ENCODE measurements around the gene DIPK1B. TPM values are rescaled to one million over a fixed set of nuclear protein-coding genes. Genes with fewer than 3 reads are reported as not detected.

Gene DIPK1B
- total RNA-seq, 4 donors from 2014 or later: 7.1 to 13.5 (median 9.5) TPM

GRCh38 chr9:136728548-136729123 is 16.3 kb downstream of the DIPK1B start:
- no peak for TF ChIP-seq CTCF (IDR thresholded peaks at IDR 0.05)
- no peak for TF ChIP-seq POLR2A (IDR thresholded peaks at IDR 0.05)
- intact Hi-C loops (cut with DNase I; ENCODE audit: low total_unique reads): no loop called here
- no peak for DNase-seq (ENCODE audit: low spot score in 2 of 2)
- peak overlapping the region; percentile 79 for H3K4me3 ChIP-seq (ENCODE audit: low read depth, poor library complexity, severe bottlenecking)
- WGBS, 2 donors: 1 to 2% methylated on average over 11 to 53 of the region's 53 CpGs

GRCh38 chr9:136729144-136729543 is 16.8 kb downstream of the DIPK1B start:
- WGBS, 2 donors: 54 to 63% methylated on average over 5 to 7 of the region's 7 CpGs
- no peak for DNase-seq (ENCODE audit: low spot score in 2 of 2)
- no peak for TF ChIP-seq POLR2A (IDR thresholded peaks at IDR 0.05)
- no peak for TF ChIP-seq CTCF (IDR thresholded peaks at IDR 0.05)
- peak overlapping the region; percentile 79 for H3K4me3 ChIP-seq (ENCODE audit: low read depth, poor library complexity, severe bottlenecking)
- intact Hi-C loops (cut with DNase I; ENCODE audit: low total_unique reads): no loop called here

- 76 to 91% methylated on average over 5 to 8 of the region's 8 CpGs for WGBS, 2 donors
- H3K4me3 ChIP-seq (ENCODE audit: low read depth, poor library complexity, severe bottlenecking): no peak overlapping the region
- DNase-seq (ENCODE audit: low spot score in 2 of 2): no peak
- TF ChIP-seq CTCF (IDR thresholded peaks at IDR 0.05) (no peak), POLR2A (IDR thresholded peaks at IDR 0.05) (no peak)
- intact Hi-C loops (cut with DNase I; ENCODE audit: low total_unique reads): no loop called here
These were observed 17.6 kb downstream of the DIPK1B start for GRCh38 chr9:136729926-136730325.

- DNase-seq (ENCODE audit: low spot score in 2 of 2): no peak
- intact Hi-C loops (cut with DNase I; ENCODE audit: low total_unique reads): no loop called here
- 69 to 72% methylated on average over 16 of the region's 16 CpGs for WGBS, 2 donors
- no peak overlapping the region for H3K4me3 ChIP-seq (ENCODE audit: low read depth, poor library complexity, severe bottlenecking)
- TF ChIP-seq CTCF (IDR thresholded peaks at IDR 0.05) (no peak), POLR2A (IDR thresholded peaks at IDR 0.05) (no peak)
These were observed 20.2 kb downstream of the DIPK1B start for GRCh38 chr9:136732444-136733178.

- 84 to 88% methylated on average over 12 of the region's 12 CpGs for WGBS, 2 donors
- no peak for DNase-seq (ENCODE audit: low spot score in 2 of 2)
- intact Hi-C loops (cut with DNase I; ENCODE audit: low total_unique reads): no loop called here
- no peak for TF ChIP-seq POLR2A (IDR thresholded peaks at IDR 0.05)
- no peak for TF ChIP-seq CTCF (IDR thresholded peaks at IDR 0.05)
- no peak overlapping the region for H3K4me3 ChIP-seq (ENCODE audit: low read depth, poor library complexity, severe bottlenecking)
These were observed 21.2 kb downstream of the DIPK1B start for GRCh38 chr9:136733611-136734010.
